GM12878 (cell line): Measurements from ENCODE around the gene ETNK1. TPM values are rescaled to one million over a fixed set of nuclear protein-coding genes. Genes with fewer than 3 reads are reported as not detected.

Experiments
- GATAD2B ChIP-seq: fragments of 450-650 bp; conservative IDR thresholded peaks from 2 replicates; pipeline ENCODE4 v1.6.1; 2017; ENCODE audit warnings: low read depth, mild to moderate bottlenecking, moderate library complexity
- HDAC2 ChIP-seq: fragments of 200-600 bp; sonication (generic); IDR thresholded peaks from 2 replicates; pipeline ENCODE4 v1.6.1; 2017
- MEF2A ChIP-seq: IDR thresholded peaks from 2 replicates; pipeline ENCODE4 v1.6.1; 2011; ENCODE audit warnings: low read depth, mild to moderate bottlenecking, low read length, moderate library complexity; ENCODE audit not compliant: insufficient read depth
- NR2C1 ChIP-seq: fragments of 450-650 bp; IDR thresholded peaks from 2 replicates; pipeline ENCODE4 v1.6.1; 2017; ENCODE audit warnings: antibody characterized with exemption, mild to moderate bottlenecking, moderate library complexity
- RCOR1 ChIP-seq: conservative IDR thresholded peaks from 2 replicates; pipeline ENCODE4 v1.6.1; 2012; ENCODE audit warnings: low read depth, low read length, improper control_type of control experiment
- SREBF1 ChIP-seq: IDR thresholded peaks from 2 replicates; pipeline ENCODE4 v1.6.1; 2012; ENCODE audit warnings: mild to moderate bottlenecking, low read length
- ZNF24 ChIP-seq: fragments of 450-650 bp; IDR thresholded peaks from 2 replicates; pipeline ENCODE4 v1.6.1; 2017; ENCODE audit warnings: antibody characterized with exemption, mild to moderate bottlenecking
- polyA plus RNA-seq, 11 experiments: library from polyadenylated mRNA; depleted of rRNA in 4 of 11; unstranded in 6 of 11; stranded (reverse) in 5 of 11; fragments of >200 nt; fragmentation: Nextera tagmentation in 4 of 11; fragmentation: Illumina TruSeq in 1 of 11; extraction: Ambion mirVana in 4 of 11; extraction: Trizol in 1 of 11; gene quantifications; 1 replicate in 1 of 11; 2 replicates in 10 of 11; pipeline versions ENCODE4 v1.2.1 to v1.2.3, GENCODE V29; 2011 to 2016; ENCODE audit warnings: inconsistent platforms in 2 of 11, missing spikeins in 2 of 11, low read depth in 1 of 11
- total RNA-seq, 4 experiments: library from RNA; depleted of rRNA in 3 of 4; stranded (reverse); fragments of >200 nt in 3 of 4; fragmentation: Illumina TruSeq in 1 of 4; extraction: Trizol in 1 of 4; gene quantifications; 2 replicates each; pipeline versions ENCODE4 v1.2.1 to v1.2.3, GENCODE V29; 2013 to 2021
- TF ChIP-seq, protein P1 (sequence below): fragments of 450-650 bp; formaldehyde crosslinking; IDR thresholded peaks from 2 replicates; pipeline ENCODE4 v1.4.0; 2022; ENCODE audit warnings: mild to moderate bottlenecking, moderate library complexity
- TF ChIP-seq, protein P2 (sequence below): fragments of 450-650 bp; IDR thresholded peaks from 2 replicates; pipeline ENCODE4 v1.6.1; 2018; ENCODE audit warnings: mild to moderate bottlenecking, low read depth, moderate library complexity; ENCODE audit not compliant: partially characterized antibody

The ETNK1 gene
- total and polyA plus RNA-seq, 10 of the 15 experiments (the other 5 are each of a cell fraction or from before 2014, with no cell fraction given), result 12.3 to 69.4 (median 34.2) TPM

- TF ChIP-seq NR2C1 (no peak), RCOR1 (no peak), GATAD2B (no peak), HDAC2 (no peak), SREBF1 (no peak), MEF2A (no peak), ZNF24 (no peak)
- TF ChIP-seq, protein P1, sequence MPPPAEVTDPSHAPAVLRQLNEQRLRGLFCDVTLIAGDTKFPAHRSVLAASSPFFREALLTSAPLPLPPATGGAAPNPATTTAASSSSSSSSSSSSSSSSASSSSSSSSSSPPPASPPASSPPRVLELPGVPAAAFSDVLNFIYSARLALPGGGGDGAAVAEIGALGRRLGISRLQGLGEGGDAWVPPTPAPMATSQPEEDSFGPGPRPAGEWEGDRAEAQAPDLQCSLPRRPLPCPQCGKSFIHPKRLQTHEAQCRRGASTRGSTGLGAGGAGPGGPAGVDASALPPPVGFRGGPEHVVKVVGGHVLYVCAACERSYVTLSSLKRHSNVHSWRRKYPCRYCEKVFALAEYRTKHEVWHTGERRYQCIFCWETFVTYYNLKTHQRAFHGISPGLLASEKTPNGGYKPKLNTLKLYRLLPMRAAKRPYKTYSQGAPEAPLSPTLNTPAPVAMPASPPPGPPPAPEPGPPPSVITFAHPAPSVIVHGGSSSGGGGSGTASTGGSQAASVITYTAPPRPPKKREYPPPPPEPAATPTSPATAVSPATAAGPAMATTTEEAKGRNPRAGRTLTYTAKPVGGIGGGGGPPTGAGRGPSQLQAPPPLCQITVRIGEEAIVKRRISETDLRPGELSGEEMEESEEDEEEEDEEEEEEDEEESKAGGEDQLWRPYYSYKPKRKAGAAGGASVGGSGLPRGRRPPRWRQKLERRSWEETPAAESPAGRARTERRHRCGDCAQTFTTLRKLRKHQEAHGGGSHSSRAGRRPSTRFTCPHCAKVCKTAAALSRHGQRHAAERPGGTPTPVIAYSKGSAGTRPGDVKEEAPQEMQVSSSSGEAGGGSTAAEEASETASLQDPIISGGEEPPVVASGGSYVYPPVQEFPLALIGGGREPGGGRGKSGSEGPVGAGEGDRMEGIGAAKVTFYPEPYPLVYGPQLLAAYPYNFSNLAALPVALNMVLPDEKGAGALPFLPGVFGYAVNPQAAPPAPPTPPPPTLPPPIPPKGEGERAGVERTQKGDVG, result no peak
- TF ChIP-seq, protein P2, sequence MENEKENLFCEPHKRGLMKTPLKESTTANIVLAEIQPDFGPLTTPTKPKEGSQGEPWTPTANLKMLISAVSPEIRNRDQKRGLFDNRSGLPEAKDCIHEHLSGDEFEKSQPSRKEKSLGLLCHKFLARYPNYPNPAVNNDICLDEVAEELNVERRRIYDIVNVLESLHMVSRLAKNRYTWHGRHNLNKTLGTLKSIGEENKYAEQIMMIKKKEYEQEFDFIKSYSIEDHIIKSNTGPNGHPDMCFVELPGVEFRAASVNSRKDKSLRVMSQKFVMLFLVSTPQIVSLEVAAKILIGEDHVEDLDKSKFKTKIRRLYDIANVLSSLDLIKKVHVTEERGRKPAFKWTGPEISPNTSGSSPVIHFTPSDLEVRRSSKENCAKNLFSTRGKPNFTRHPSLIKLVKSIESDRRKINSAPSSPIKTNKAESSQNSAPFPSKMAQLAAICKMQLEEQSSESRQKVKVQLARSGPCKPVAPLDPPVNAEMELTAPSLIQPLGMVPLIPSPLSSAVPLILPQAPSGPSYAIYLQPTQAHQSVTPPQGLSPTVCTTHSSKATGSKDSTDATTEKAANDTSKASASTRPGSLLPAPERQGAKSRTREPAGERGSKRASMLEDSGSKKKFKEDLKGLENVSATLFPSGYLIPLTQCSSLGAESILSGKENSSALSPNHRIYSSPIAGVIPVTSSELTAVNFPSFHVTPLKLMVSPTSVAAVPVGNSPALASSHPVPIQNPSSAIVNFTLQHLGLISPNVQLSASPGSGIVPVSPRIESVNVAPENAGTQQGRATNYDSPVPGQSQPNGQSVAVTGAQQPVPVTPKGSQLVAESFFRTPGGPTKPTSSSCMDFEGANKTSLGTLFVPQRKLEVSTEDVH, result no peak
These were observed 42.2 kb downstream of the ETNK1 start (continued) for GRCh38 chr12:22667122-22667521.
